NOMO-1 (cell line): ENCODE results near the gene EIF6.

ENCODE experiments used
- DNase-seq, 2 experiments: peaks; one replicate each; lab custom pipeline; 2025; ENCODE audit not compliant: unreplicated experiment in 2 of 2; lab: John Stamatoyannopoulos, UW

EIF6 gene

GRCh38 chr20:35295674-35296073 lies 11.1 kb upstream of the EIF6 start:
- no peak for DNase-seq

DNA sequence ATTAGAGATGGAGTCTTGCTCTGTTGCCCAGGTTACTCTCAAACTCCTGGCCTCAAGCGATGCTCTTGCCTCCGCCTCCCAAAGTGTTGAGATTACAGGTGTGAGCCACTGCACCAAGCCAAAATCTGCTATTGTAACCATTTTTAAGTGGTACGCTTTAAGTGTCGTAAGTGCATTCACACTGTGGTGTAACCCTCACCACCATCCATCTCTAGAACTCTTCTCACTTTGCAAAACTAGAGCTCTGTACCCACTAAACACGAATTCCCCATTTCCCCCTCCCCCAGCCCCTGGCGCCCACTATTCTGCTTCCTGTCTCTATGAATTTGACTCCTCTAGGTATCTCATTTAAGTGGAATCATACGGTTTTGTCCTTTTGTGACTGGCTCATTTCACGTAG lies 10.5 kb upstream of the EIF6 start:
- no peak for DNase-seq

GRCh38 chr20:35294293-35294685 lies 9.7 kb upstream of the EIF6 start:
- no peak for DNase-seq

DNA sequence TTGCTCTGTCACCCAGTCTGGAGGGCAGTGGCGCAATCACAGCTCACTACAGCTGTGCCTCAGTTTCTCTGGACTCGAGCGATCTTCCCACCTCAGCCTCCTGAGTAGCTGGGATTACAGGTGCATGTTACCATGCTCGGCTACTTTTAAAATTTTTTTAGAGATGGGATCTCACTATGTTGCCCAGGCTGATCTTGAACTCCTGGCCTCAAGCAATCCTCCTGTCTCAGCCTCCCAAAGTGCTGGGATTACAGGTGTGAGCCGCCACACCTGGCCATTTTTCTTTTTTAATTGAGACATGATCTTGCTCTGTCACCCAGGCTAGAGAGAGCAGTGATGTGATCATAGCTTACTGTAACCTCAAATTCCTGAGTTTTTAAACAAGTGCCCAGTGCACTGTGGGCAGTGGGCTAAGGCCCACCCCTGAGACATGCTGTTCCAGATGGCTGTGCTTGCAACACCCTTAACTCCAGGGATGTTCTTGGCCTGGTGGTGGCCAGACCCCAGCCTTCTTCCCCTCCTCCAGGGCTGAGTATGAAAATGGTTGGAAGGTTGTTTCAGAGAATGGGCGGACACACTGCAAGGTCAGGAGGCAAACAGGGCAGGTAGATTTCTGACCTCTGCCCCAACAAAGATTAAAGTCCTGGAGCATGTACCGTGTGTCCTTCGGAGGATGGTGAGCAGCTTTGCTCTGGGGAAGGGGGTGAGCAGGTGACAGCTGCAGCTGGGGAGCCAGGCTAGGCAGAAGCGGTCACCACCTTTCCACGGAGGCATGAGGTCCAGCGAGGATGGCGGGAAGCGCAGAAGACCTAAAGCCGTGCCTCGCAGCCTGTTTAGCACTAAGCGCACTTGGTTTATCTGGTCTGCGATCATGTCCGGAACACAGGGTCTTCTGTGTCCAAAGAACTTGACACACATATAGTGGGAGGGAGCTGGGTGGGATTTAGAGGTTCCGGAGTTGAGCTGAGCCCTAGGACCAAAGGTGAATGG lies 9.0 kb upstream of the EIF6 start:
- no peak for DNase-seq

- no peak for DNase-seq
Measured at GRCh38 chr20:35292504-35293285, 8.1 kb upstream of the EIF6 start.

DNA sequence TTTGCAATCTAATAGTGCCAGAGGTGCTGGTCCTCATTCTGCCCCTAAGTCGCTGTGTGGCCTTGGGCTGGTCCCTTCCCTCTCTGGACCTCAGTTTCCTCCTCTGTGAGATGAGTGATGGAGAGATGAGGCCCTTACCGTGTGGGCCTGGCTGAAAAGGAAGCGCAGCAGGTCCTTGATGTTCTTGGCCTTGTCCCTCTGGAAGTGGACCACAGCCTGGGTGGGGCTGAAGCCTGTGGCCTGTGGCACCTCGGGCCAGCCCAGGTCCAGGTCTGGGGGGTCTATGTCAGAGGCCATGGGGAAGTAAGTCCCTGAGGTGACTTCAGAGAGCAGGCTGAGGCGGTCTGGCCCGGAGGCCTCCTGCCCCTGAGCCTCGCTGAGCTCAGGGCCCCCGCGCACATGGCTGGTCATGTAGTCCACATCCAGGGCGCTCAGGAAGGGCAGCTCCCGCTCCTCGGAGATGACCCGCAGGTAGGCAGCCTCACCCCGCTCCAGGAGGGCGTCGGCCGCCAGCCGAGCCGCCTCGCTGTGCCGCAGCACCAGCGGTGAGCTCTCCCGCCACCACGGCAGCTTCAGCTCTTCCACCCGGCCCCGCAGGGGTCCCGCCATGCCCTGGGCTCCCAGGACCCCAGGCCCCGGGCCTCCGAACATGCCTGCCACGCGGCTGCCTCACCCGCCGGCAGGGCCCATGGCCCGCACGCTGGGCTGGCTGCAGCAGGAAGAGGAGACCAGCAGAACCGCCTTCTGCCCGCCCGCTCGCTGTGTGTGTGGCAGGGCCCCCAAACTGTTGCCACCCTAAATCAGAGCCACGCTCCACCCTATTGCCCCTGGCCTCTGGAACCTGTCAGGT lies 7.3 kb upstream of the EIF6 start, which contains the start of gene FAM83C:
Gene FAM83C (minus strand): TSS at position 772 of the 850 bp plus-strand sequence. CDS start 121 bp downstream, at position 651.
- DNase-seq, result no peak

- DNase-seq, result no peak
Measured at GRCh38 chr20:35290887-35291417, 6.4 kb upstream of the EIF6 start.

- DNase-seq, result no peak
Measured at GRCh38 chr20:35290186-35290886, 5.8 kb upstream of the EIF6 start.

DNA sequence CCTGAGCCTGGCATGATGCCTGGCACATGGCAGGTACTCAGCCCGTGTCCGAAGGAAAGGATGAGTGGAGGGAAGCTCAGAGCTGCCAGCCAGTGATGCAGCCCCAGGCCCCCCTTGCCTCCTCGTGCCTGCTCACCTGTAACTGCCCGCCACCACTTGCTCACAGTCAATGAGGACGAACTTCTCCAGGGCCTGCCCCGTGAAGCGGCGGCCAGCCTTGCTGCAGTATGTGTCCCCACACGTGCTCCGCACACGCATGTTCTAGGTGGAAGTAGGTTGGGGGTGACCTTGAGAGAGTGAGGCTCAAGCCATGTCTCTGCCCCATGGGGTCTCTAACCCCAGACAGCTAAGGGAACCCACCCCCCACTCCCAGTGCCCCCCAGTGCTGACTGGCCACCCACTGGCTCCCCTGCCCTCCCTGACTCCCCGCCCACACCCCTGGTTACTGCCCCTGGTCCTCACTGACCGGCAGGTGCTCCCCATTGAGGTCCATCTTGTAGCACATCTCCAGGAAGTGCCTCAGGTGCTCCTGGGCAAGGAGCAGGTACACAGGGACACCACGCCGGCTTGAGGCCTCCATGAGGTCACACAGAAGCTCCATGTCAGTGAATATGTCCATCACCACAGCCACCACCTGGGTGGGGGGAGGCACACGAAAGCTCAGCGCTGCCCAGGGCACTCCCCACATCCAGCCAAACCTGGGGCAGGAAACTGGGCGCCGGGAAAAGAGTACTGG lies 3.9 kb upstream of the EIF6 start:
- no peak for DNase-seq

DNA sequence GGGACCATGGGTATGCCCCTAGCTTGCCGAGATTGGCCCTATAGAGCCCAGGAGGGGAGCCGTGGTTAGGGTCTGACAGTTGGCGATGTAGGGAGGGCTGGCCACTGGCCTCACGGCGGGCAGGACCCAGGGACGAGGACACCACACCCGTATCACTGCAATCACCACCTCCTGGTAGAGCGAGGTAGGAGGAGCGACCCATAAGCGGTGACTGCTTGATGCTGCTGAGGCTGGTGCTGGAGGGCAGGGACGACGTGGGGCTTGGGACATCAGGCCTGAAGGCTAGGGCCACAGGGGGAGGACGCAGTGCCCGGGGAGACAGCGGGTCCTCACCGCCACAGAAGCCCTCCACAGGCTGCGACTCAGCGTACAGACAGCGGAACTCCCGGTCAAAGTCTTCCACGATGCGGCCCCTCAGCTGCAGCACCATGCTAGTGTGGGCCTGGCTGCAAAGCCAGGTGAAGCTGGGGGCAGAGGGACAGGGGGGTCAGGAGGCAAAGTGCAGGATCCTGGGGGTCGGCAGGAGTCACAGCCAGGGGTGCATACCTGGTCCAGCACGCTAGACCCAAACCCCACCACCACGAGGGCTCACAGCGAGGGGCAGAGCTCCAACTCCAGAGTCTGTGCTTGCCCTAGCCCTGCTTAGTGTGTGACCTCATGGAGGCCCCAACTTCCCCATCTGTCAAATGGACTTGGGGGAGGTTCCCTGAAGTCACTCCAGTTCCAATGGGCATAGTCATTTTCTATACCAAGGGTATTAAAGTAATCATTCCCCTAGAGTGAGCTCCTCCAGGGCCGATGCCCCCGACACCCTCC lies 3.1 kb upstream of the EIF6 start:
- DNase-seq, result no peak

DNA sequence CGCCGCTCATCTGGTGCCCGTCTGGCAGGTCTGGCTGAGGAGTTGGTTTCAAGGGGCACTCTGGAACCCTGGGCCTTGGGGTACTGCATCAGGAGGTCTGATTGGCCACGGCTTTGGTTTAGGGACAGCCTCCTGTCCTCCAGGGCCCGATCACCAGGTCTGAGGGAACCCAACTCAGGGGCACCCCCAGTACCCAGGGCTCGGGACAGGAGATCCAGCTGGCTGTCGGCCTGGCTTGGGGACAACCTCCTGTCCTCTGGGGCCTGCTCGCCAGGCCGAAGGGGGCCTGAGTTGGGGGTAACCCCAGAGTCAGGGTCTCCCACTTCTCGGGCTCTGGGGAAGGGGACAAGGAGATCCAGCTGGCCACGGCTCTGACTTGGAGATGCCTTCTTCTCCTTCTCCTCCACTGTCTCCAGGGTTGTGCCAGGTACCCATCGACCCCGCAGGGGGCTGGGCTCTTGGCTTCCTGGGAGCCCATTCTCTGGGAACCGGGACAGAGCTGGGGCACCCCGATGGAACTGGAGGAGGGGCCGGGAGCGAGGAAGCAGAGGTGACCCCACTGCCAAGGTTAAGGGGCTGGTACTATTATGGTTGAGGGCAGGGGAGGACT lies 2.4 kb upstream of the EIF6 start:
- DNase-seq, result no peak

DNA sequence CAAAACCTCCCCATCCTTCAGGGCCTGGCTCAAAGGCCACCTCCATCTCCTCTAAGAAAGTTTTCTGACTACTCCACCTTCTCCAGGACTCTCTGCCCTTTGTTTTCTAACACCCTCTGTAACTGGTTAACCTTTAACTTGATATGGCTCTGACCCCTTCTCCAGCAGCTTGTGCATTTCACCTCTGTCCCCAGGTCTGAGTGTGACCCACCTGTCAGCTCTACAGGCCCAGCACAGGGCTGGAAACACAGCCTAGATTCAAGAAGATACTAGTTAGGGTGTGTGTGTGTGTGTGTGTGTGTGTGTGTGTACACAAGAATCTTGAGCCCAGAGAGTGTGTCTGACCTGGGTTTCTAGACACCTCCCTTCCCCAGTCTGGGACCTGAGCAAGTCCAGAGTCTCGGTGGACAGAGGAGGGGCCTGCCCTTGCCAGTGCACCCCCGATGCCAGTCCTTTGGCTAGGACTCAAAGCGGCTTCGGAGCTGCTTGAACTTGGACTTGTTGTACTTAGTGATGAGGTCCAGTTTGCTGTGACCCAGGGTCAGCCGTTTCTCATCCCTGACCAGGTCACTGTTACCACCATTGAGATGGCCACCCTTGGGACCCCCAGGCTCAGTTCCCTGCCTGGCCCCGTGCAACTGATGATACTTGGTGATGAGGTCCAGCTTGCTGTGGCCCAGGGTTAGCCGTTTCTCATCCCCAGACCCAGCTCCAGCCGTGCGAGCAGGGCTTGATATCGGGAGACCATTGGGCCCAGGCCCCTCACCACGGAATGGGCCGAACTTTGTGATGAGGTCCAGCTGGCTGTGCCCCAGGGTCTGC lies 1.7 kb upstream of the EIF6 start:
- no peak for DNase-seq

GRCh38 chr20:35285806-35286076 lies 1.2 kb upstream of the EIF6 start:
- no peak for DNase-seq

DNA sequence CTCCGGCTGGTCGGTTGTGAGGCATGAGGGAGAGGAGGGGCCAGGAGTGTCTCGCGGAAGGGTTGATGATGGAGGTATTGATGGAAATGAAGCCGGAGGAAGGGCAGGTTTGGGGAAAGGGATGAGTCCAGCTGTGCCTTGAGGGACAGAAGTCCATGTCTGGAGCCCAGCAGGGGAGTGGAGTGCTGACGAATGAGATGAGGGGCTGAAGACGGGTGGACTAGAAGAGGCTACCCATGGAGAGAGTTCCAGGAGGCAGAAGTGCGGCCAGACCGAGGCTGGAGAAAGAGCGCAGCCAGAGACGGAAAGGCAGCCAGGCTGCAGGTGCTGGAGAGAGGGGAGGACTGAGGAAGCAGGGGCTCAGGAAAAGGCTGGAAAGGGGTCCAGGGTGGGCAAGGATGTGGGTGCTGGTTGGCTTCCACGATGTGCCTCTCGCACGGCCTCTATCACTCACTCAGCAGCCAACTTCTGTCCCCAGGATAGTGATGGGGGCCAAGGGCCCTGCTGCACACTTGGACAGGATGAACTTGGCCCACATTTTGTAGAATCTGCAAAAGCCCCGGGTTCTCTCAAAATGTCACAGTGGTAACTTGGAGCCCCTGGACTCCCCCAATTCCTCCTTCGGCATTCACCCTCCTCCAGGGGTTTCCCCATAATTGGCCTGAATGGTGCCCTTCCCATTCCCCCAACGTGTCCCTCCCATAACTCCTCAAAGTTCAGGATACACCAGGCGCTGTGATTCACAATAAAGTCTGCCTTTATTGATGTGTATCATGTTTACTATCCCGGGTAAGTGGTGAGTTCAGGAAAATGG lies 627 bp upstream of the EIF6 start:
- DNase-seq, result no peak

GRCh38 chr20:35283441-35284266 lies 918 bp downstream of the EIF6 start:
- DNase-seq, result peak in 1 of 2 experiments; percentile 48
